Psoas muscle (tissue), 8 donors: ENCODE results near the gene NYNRIN. TPM values are rescaled to one million over a fixed set of nuclear protein-coding genes. Genes with fewer than 3 reads are reported as not detected.
"Not testable (repeated sequence)": the region's sequence is repeated elsewhere in the genome, so short reads cannot be mapped to it uniquely, and the experiment has no call there.

ENCODE experiments used
- ATAC-seq, 4 donors: fragments of 200-7000 bp; cut with Tn5 transposase; one replicate each; pipeline ENCODE4 v1.9.1; 2020; ENCODE audit warnings: moderate library complexity in 3 of 4, mild to moderate bottlenecking in 2 of 4
- DNase-seq, 2 donors: peaks; one replicate each; pipeline ENCODE4 v3.0.0-alpha.2; 2020
- H3K27ac ChIP-seq: fragments of 200-600 bp; one replicate; pipeline ENCODE4 v1.8.0; 2022
- H3K27me3 ChIP-seq, 3 donors: fragments of 200-600 bp in 1 of 3; one replicate each; pipeline versions ENCODE4 v1.6.1 to v1.8.0; 2013 to 2022; ENCODE audit warnings: low read length in 2 of 3, mild to moderate bottlenecking in 2 of 3, moderate library complexity in 1 of 3; ENCODE audit not compliant: insufficient read depth in 3 of 3
- H3K36me3 ChIP-seq, 2 donors: fragments of 200-600 bp in 1 of 2; one replicate each; pipeline versions ENCODE4 v1.6.1 to v1.8.0; 2013 to 2022; ENCODE audit warnings: low read depth in 1 of 2, mild to moderate bottlenecking in 1 of 2, moderate library complexity in 1 of 2; ENCODE audit not compliant: insufficient read depth in 1 of 2
- H3K4me1 ChIP-seq: fragments of 200-600 bp; one replicate; pipeline ENCODE4 v1.8.0; 2022
- H3K4me3 ChIP-seq: fragments of 200-600 bp; one replicate; pipeline ENCODE4 v1.8.0; 2022; ENCODE audit warnings: mild to moderate bottlenecking
- H3K9me3 ChIP-seq: fragments of 200-600 bp; one replicate; pipeline ENCODE4 v1.8.0; 2022
- CTCF ChIP-seq: fragments of 200-600 bp; IDR thresholded peaks from one replicate; pipeline ENCODE4 v1.8.0; 2022; ENCODE audit warnings: antibody characterized with exemption
- WGBS, 3 donors: extraction: QIAGEN DNeasy Blood & Tissue Kit; methylation state at CpG; one replicate each; pipeline versions ENCODE4 v1.1.6 to v1.1.7; 2013; 5-methylcytosine and 5-hydroxymethylcytosine counted together
- intact Hi-C, 2 donors: fragments of 100-400 bp; cut with DNase I; formaldehyde crosslinking; loops; one replicate each; pipeline versions ENCODE4 v1.11.0 to v1.14.2; 2022
- polyA plus RNA-seq, 3 donors: library from polyadenylated mRNA; stranded (reverse); fragments of 200-250 nt; gene quantifications; one replicate each; pipeline ENCODE4 v1.2.3, GENCODE V29; 2013
- total RNA-seq, 4 donors: library from RNA; stranded (reverse); fragmentation: NEBNext Ultra II Directional in 2 of 4; extraction: Animal tissue kit (Norgen Biotek cat#: 25700) in 2 of 4; gene quantifications; one replicate each; pipeline versions ENCODE4 v1.2.1 to v1.2.4, GENCODE V29; 2021 to 2023
- donor health status: healthy with polysubstance abuse.
- donor health status: DM: no; HTN: no; CAD: no; lungs with moderate emphysema.
- donor health status: Bipolar disorder and iron deficiency.
- donor health status: healthy.
- donor health status: DM: yes; HTN: yes; CAD: no.
- donor health status: DM: no; HTN: no; CAD: no.
- donor health status: DM: no; HTN: no; CAD: no.
- donor health status: DM: yes; HTN: yes; CAD: no.

NYNRIN gene
- total and polyA plus RNA-seq, 7 donors = 1.1 to 8.0 (median 2.1) TPM

- Histone ChIP-seq H3K27me3 (peaks cover 0 to 8% (median 0%) of the 10 kb centered on the region in 3 donors), H3K4me3 (peak overlapping the region; percentile 79), H3K36me3 (peaks cover 0 to 35% of the 10 kb centered on the region in 2 donors), H3K27ac (peak overlapping the region; percentile 96), H3K4me1 (peaks cover 22% of the 10 kb centered on the region), H3K9me3 (no peaks in the 10 kb centered on the region)
- ATAC-seq = no peak
- TF ChIP-seq CTCF = no peak
- WGBS, 3 donors = 2 to 6% (median 2%) methylated on average over 7 of the region's 7 CpGs
- intact Hi-C loops = no loop called here
- DNase-seq = no peak
Observed at GRCh38 chr14:24443053-24443665, 44.4 kb downstream of the NYNRIN start.

GRCh38 chr14:24450828-24451227, 52.0 kb downstream of the NYNRIN start:
- H3K4me1 ChIP-seq, H3K27me3 ChIP-seq, H3K4me3 ChIP-seq, H3K36me3 ChIP-seq, DNase-seq, H3K27ac ChIP-seq, H3K9me3 ChIP-seq, intact Hi-C loops, ATAC-seq: not testable (repeated sequence)
- 76 to 88% (median 77%) methylated on average over 2 of the region's 2 CpGs for WGBS, 3 donors

GRCh38 chr14:24456980-24457379, 58.2 kb downstream of the NYNRIN start:
- H3K27ac ChIP-seq = no peak overlapping the region
- intact Hi-C loops = no loop called here
- H3K36me3 ChIP-seq = no peaks in the 10 kb centered on the region
- no peaks in the 10 kb centered on the region for H3K4me1 ChIP-seq
- DNase-seq = no peak
- peaks cover 0 to 1% (median 0%) of the 10 kb centered on the region in 3 donors for H3K27me3 ChIP-seq
- no peak overlapping the region for H3K4me3 ChIP-seq
- peaks cover 5% of the 10 kb centered on the region for H3K9me3 ChIP-seq
- no peak for ATAC-seq
- no peak for TF ChIP-seq CTCF

- no peaks in the 10 kb centered on the region for H3K4me1 ChIP-seq
- H3K27me3 ChIP-seq = peaks cover 0 to 1% (median 0%) of the 10 kb centered on the region in 3 donors
- no peak overlapping the region for H3K4me3 ChIP-seq
- intact Hi-C loops = no loop called here
- ATAC-seq (no peak), DNase-seq (no peak)
- no peak for TF ChIP-seq CTCF
- 45 to 53% (median 45%) methylated on average over 1 of the region's 1 CpG for WGBS, 3 donors
- peaks cover 5% of the 10 kb centered on the region for H3K9me3 ChIP-seq
- no peak overlapping the region for H3K27ac ChIP-seq
- no peaks in the 10 kb centered on the region for H3K36me3 ChIP-seq
Observed at GRCh38 chr14:24458736-24459135, 59.9 kb downstream of the NYNRIN start.

GRCh38 chr14:24459331-24459730, 60.5 kb downstream of the NYNRIN start:
- no peak for TF ChIP-seq CTCF
- DNase-seq (no peak), ATAC-seq (no peak)
- intact Hi-C loops = no loop called here
- no peaks in the 10 kb centered on the region for H3K4me1 ChIP-seq
- H3K9me3 ChIP-seq = peaks cover 5% of the 10 kb centered on the region
- H3K27ac ChIP-seq = no peak overlapping the region
- no peak overlapping the region for H3K4me3 ChIP-seq
- H3K27me3 ChIP-seq = peaks cover 0 to 1% (median 0%) of the 10 kb centered on the region in 3 donors
- H3K36me3 ChIP-seq = no peaks in the 10 kb centered on the region
- 49 to 66% (median 64%) methylated on average over 3 of the region's 3 CpGs for WGBS, 3 donors
